Astrocyte (in vitro differentiated cells and primary cell): ENCODE data around the gene ANKDD1A.

ENCODE experiments used
- EZH2 ChIP-seq: IDR thresholded peaks from 2 replicates; pipeline ENCODE4 v1.6.1; 2012; ENCODE audit warnings: mild to moderate bottlenecking, low read length, inconsistent platforms; ENCODE audit not compliant: insufficient read depth
- TF ChIP-seq, protein P1 (sequence below): IDR thresholded peaks from 2 replicates; pipeline ENCODE4 v1.5.1; 2011; ENCODE audit warnings: low read depth, mild to moderate bottlenecking, inconsistent platforms, low read length, moderate library complexity; ENCODE audit not compliant: insufficient read depth

DNA sequence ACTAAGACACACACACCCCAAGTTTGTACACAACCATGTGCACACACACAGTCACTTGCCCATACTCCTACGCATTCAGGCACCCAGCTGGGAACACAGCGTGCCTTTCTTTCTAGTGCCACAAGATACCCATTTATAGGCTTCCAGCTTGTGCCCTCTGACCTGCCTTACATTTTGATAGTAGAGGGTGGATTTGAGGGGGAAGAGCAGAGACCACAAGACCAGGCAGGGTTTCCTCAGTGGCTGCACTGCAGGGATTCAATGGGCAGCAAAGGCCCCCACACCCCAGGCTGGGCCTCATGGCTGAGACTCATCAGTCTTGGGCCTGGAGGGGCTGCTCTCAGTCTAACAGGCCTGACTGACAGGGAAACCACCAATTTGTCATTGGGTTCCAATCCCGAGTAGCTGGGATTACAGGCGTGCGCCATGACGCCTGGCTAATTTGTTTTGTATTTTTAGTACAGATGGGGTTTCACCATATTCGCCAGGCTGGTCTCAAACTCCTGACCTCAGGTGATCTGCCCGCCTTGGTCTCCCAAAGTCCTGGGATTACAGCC, 18.8 kb upstream of the ANKDD1A start:
- TF ChIP-seq, protein P1, sequence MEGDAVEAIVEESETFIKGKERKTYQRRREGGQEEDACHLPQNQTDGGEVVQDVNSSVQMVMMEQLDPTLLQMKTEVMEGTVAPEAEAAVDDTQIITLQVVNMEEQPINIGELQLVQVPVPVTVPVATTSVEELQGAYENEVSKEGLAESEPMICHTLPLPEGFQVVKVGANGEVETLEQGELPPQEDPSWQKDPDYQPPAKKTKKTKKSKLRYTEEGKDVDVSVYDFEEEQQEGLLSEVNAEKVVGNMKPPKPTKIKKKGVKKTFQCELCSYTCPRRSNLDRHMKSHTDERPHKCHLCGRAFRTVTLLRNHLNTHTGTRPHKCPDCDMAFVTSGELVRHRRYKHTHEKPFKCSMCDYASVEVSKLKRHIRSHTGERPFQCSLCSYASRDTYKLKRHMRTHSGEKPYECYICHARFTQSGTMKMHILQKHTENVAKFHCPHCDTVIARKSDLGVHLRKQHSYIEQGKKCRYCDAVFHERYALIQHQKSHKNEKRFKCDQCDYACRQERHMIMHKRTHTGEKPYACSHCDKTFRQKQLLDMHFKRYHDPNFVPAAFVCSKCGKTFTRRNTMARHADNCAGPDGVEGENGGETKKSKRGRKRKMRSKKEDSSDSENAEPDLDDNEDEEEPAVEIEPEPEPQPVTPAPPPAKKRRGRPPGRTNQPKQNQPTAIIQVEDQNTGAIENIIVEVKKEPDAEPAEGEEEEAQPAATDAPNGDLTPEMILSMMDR: no peak
- TF ChIP-seq EZH2: no peak
